K562 (cell line): Measurements from ENCODE around the gene KRTAP4-5. TPM values are rescaled to one million over a fixed set of nuclear protein-coding genes. Genes with fewer than 3 reads are reported as not detected.

Source experiments
- ATAC-seq: fragments of 200-7000 bp; cut with Tn5 transposase; 3 replicates; pipeline ENCODE4 v1.9.1; 2020; ENCODE audit warnings: moderate library complexity
- BruUV-seq: library from RNA; stranded (reverse); fragments of 400-500 nt; replicated peaks from 2 replicates; lab custom pipeline; 2021; lab: Mats Ljungman, UMichigan
- CTCF ChIA-PET: fragments of 300-600 bp; formaldehyde crosslinking; extraction: SDS; loops from one replicate; lab custom pipeline; 2021; ENCODE audit warnings: low intra/inter-chr PET ratio; lab: Yijun Ruan, JAX
- POLR2A ChIA-PET: fragments of 300-600, 350-650 bp; sonication (Branson Sonifier 250); formaldehyde crosslinking; extraction: SDS; loops from one replicate; lab custom pipeline; 2021; ENCODE audit warnings: antibody characterized with exemption, inconsistent platforms; lab: Yijun Ruan, JAX
- DNase-seq, 4 experiments: peaks; one replicate each; pipeline versions ENCODE4 v3.0.0 to v3.0.0-alpha.2; 2011 to 2018; ENCODE audit warnings: low spot score in 3 of 4, mixed read lengths in 3 of 4; ENCODE audit errors: extremely low read depth in 1 of 4
- FAIRE-seq: peaks from 2 replicates; lab custom pipeline; 2011; peaks lifted over from hg19 to GRCh38; lab: Jason Lieb, UNC
- H2AFZ ChIP-seq: 2 replicates; pipeline ENCODE4 v1.6.0; 2011; ENCODE audit warnings: low read depth, low read length, control low read depth, inconsistent platforms
- H3K27ac ChIP-seq: fragments of 200-600 bp; 3 replicates; pipeline ENCODE4 v1.8.0; 2011; ENCODE audit warnings: low read depth, mild to moderate bottlenecking, control low read depth, inconsistent platforms, low read length, moderate library complexity, mixed read lengths; ENCODE audit errors: extremely low read depth
- H3K27me3 ChIP-seq, 2 experiments: fragments of 300-600 bp in 1 of 2; 2 replicates in 1 of 2; 3 replicates in 1 of 2; pipeline versions ENCODE4 v1.6.0 to v1.8.0; 2011; ENCODE audit warnings: inconsistent platforms in 2 of 2, low read length in 2 of 2, mild to moderate bottlenecking in 1 of 2, mixed read lengths in 1 of 2, moderate library complexity in 1 of 2; ENCODE audit not compliant: control insufficient read depth in 2 of 2, insufficient read depth in 2 of 2
- H3K36me3 ChIP-seq: fragments of 300-600 bp; 3 replicates; pipeline ENCODE4 v1.8.0; 2011; ENCODE audit warnings: mild to moderate bottlenecking, low read length, inconsistent platforms; ENCODE audit not compliant: control insufficient read depth, insufficient read depth
- H3K4me1 ChIP-seq, 2 experiments: fragments of 200-600 bp in 1 of 2; replicated peaks in 1 of 2; 2 replicates in 1 of 2; 3 replicates in 1 of 2; pipeline versions ENCODE4 v1.5.1 to v1.8.0; 2011; ENCODE audit warnings: inconsistent platforms in 2 of 2, low read length in 2 of 2, mild to moderate bottlenecking in 1 of 2, mixed read lengths in 1 of 2, moderate library complexity in 1 of 2; ENCODE audit not compliant: control insufficient read depth in 2 of 2, insufficient read depth in 2 of 2
- H3K4me2 ChIP-seq: 2 replicates; pipeline ENCODE4 v1.6.1; 2011; ENCODE audit warnings: low read length, control low read depth, inconsistent platforms, mixed read lengths; ENCODE audit not compliant: insufficient read depth
- H3K4me3 ChIP-seq: fragments of 200-600 bp; sonication (generic), shearing (Covaris generic); 2 replicates; pipeline ENCODE4 v1.5.1; 2016; ENCODE audit warnings: control low read depth, inconsistent platforms
- H3K79me2 ChIP-seq: fragments of 200-600 bp; 3 replicates; pipeline ENCODE4 v1.8.0; 2011; ENCODE audit warnings: low read length, inconsistent platforms; ENCODE audit not compliant: control insufficient read depth, insufficient read depth
- H3K9ac ChIP-seq, 2 experiments: 2 replicates each; pipeline versions ENCODE4 v1.6.0 to v1.6.1; 2011; ENCODE audit warnings: low read depth in 2 of 2, low read length in 2 of 2, control low read depth in 1 of 2, inconsistent platforms in 1 of 2, mild to moderate bottlenecking in 1 of 2, mixed read lengths in 1 of 2; ENCODE audit not compliant: insufficient read depth in 1 of 2
- H3K9me1 ChIP-seq: one replicate; pipeline ENCODE4 v1.6.0; 2011; ENCODE audit warnings: inconsistent platforms, mild to moderate bottlenecking, low read length, moderate library complexity; ENCODE audit not compliant: control insufficient read depth, insufficient read depth
- H3K9me3 ChIP-seq: replicated peaks from 2 replicates; pipeline ENCODE4 v1.5.1; 2011; ENCODE audit warnings: low read depth, low read length, inconsistent platforms; ENCODE audit not compliant: control insufficient read depth, insufficient read depth
- H4K20me1 ChIP-seq: replicated peaks from 2 replicates; pipeline ENCODE4 v1.6.1; 2011; ENCODE audit warnings: low read length, inconsistent platforms, mixed read lengths; ENCODE audit not compliant: control insufficient read depth, insufficient read depth
- BRD4 ChIP-seq: fragments of 200-600 bp; sonication (generic); IDR thresholded peaks from 2 replicates; pipeline ENCODE4 v1.6.1; 2017; ENCODE audit warnings: inconsistent platforms
- ETS2 ChIP-seq: IDR thresholded peaks from 2 replicates; pipeline ENCODE4 v1.6.1; 2016; ENCODE audit warnings: borderline replicate concordance, missing genetic modification characterization, mild to moderate bottlenecking, moderate library complexity, missing compliant biosample characterization; ENCODE audit not compliant: poor library complexity, severe bottlenecking
- GABPB2 ChIP-seq: fragments of 250-450 bp; sonication (Bioruptor Pico); conservative IDR thresholded peaks from 2 replicates; pipeline ENCODE4 v1.5.1; 2021; ENCODE audit warnings: mild to moderate bottlenecking
- KLF16 ChIP-seq: IDR thresholded peaks from 2 replicates; pipeline ENCODE4 v1.6.1; 2016; ENCODE audit warnings: antibody characterized with exemption
- MTF1 ChIP-seq: fragments of 250-450 bp; sonication (Bioruptor Pico); IDR thresholded peaks from 2 replicates; pipeline ENCODE4 v1.9.0; 2021; ENCODE audit warnings: moderate library complexity, mild to moderate bottlenecking, inconsistent platforms, borderline replicate concordance
- MYC ChIP-seq, 2 experiments: fragments of 250-450 bp in 1 of 2; sonication (Bioruptor Pico) in 1 of 2; IDR thresholded peaks; 2 replicates each; pipeline versions ENCODE4 v1.5.1 to v1.6.1; 2012 to 2021; ENCODE audit warnings: low read depth in 2 of 2, borderline replicate concordance in 1 of 2, improper control_type of control experiment in 1 of 2, low read length in 1 of 2, mild to moderate bottlenecking in 1 of 2, moderate library complexity in 1 of 2
- NCOA2 ChIP-seq, 2 experiments: fragments of 450-650 bp; IDR thresholded peaks; 2 replicates each; pipeline ENCODE4 v1.6.1; 2018; ENCODE audit warnings: mild to moderate bottlenecking in 2 of 2, moderate library complexity in 1 of 2; ENCODE audit not compliant: partially characterized antibody in 2 of 2
- NFATC3 ChIP-seq: fragments of 450-650 bp; IDR thresholded peaks from 2 replicates; pipeline ENCODE4 v1.6.1; 2017; ENCODE audit warnings: mild to moderate bottlenecking
- NFE2L1 ChIP-seq: fragments of 450-650 bp; IDR thresholded peaks from 2 replicates; pipeline ENCODE4 v1.6.1; 2016; ENCODE audit warnings: missing genetic modification characterization, low read depth, mild to moderate bottlenecking, missing compliant biosample characterization, moderate library complexity, borderline replicate concordance
- NRF1 ChIP-seq, 2 experiments: fragments of 450-650 bp; IDR thresholded peaks in 1 of 2; conservative IDR thresholded peaks in 1 of 2; 2 replicates each; pipeline ENCODE4 v1.6.1; 2014; ENCODE audit warnings: mild to moderate bottlenecking in 2 of 2
- PCBP2 ChIP-seq: fragments of 200-400 bp; formaldehyde crosslinking; IDR thresholded peaks from 2 replicates; pipeline ENCODE4 v1.6.1; 2018; ENCODE audit warnings: low read length, low read depth, mild to moderate bottlenecking, moderate library complexity; ENCODE audit not compliant: poor library complexity, severe bottlenecking
- TCF7 ChIP-seq: sonication (generic); IDR thresholded peaks from 2 replicates; pipeline ENCODE4 v1.6.1; 2016; ENCODE audit warnings: antibody characterized with exemption, borderline replicate concordance
- THRAP3 ChIP-seq: fragments of 450-650 bp; IDR thresholded peaks from 2 replicates; pipeline ENCODE4 v1.6.1; 2016; ENCODE audit warnings: mild to moderate bottlenecking, inconsistent platforms, borderline replicate concordance
- ZNF3 ChIP-seq: fragments of 250-450 bp; sonication (Bioruptor Pico); IDR thresholded peaks from 2 replicates; pipeline ENCODE4 v1.5.0; 2021; ENCODE audit warnings: mild to moderate bottlenecking, moderate library complexity
- ZNF408 ChIP-seq: fragments of 250-450 bp; sonication (Bioruptor Pico); IDR thresholded peaks from 2 replicates; pipeline ENCODE4 v1.4.0; 2020; ENCODE audit warnings: low read depth, mild to moderate bottlenecking, moderate library complexity
- ZNF695 ChIP-seq: fragments of 450-650 bp; formaldehyde crosslinking; IDR thresholded peaks from 2 replicates; pipeline ENCODE4 v1.4.0; 2020; ENCODE audit warnings: mild to moderate bottlenecking, moderate library complexity
- ZNF77 ChIP-seq: fragments of 250-450 bp; sonication (Bioruptor Pico); IDR thresholded peaks from 2 replicates; pipeline ENCODE4 v1.5.0; 2020
- WGBS: fragments of 100-300 bp; shearing (Covaris generic); methylation state at CpG from one replicate; pipeline ENCODE4 v1.1.6; 2016; ENCODE audit warnings: low coverage, mixed read lengths; ENCODE audit not compliant: insufficient coverage; ENCODE audit errors: missing lambda C conversion rate; 5-methylcytosine and 5-hydroxymethylcytosine counted together
- in situ Hi-C: fragments of 300-500 bp; cut with MboI; formaldehyde crosslinking; loops from 4 replicates; pipeline ENCODE4 v1.15.0; 2018; ENCODE audit warnings: inconsistent platforms, mixed read lengths
- intact Hi-C: fragments of 100-400 bp; cut with micrococcal nuclease; formaldehyde crosslinking; loops from 2 replicates; pipeline ENCODE4 v1.14.2; 2022
- polyA plus RNA-seq, 8 experiments: library from polyadenylated mRNA; depleted of rRNA in 4 of 8; stranded (reverse) in 5 of 8; unstranded in 3 of 8; fragments of >200 nt; fragmentation: Nextera tagmentation in 2 of 8; fragmentation: Illumina TruSeq in 1 of 8; extraction: Ambion mirVana in 2 of 8; extraction: Trizol in 1 of 8; gene quantifications; 2 replicates each; pipeline versions ENCODE4 v1.2.1 to v1.2.3, GENCODE V29; 2011 to 2014; ENCODE audit warnings: inconsistent platforms in 1 of 8, missing spikeins in 1 of 8
- total RNA-seq, 7 experiments: library from RNA; depleted of rRNA in 6 of 7; stranded (reverse); fragments of >200 nt in 6 of 7; fragmentation: Illumina TruSeq in 2 of 7; extraction: Trizol in 2 of 7; gene quantifications; 2 replicates each; pipeline versions ENCODE4 v1.2.1 to v1.2.3, GENCODE V29; 2011 to 2021; ENCODE audit warnings: low replicate concordance in 1 of 7
- TF ChIP-seq, protein P1 (sequence below), 2 experiments: fragments of 450-650 bp; conservative IDR thresholded peaks; 2 replicates each; pipeline ENCODE4 v1.6.1; 2017; ENCODE audit warnings: mild to moderate bottlenecking in 2 of 2, moderate library complexity in 2 of 2

KRTAP4-5 gene
- total and polyA plus RNA-seq, 9 of the 15 experiments (the other 6 are each of a cell fraction or from before 2014, with no cell fraction given) = not detected

GRCh38 chr17:41186872-41187271 is 37.2 kb upstream of the KRTAP4-5 start:
- Histone ChIP-seq H4K20me1 (no peaks in the 10 kb centered on the region), H3K4me2 (no peak overlapping the region), H3K79me2 (no peaks in the 10 kb centered on the region), H3K27me3 (peaks cover 0 to 11% of the 10 kb centered on the region in 2 experiments; a peak in 3 of 5 replicates), H3K4me3 (no peak overlapping the region), H3K9me3 (no peaks in the 10 kb centered on the region), H3K27ac (no peak overlapping the region), H3K9ac (no peak overlapping the region), H3K36me3 (no peaks in the 10 kb centered on the region), H2AFZ (no peak overlapping the region), H3K9me1 (no peaks in the 10 kb centered on the region), H3K4me1 (peaks cover 0 to 2% of the 10 kb centered on the region in 2 experiments; a peak in 2 of 5 replicates)
- ChIA-PET POLR2A (no interaction called here), CTCF (no interaction called here)
- ATAC-seq (no peak), FAIRE-seq (no peak), DNase-seq (no peak)
- intact Hi-C loops = no loop called here
- WGBS = 0% methylated on average over 2 of the region's 2 CpGs
- TF ChIP-seq NRF1 (conservative IDR thresholded peaks at IDR 0.05 in 1 of 2, IDR thresholded peaks at IDR 0.05 in 1 of 2) (no peak), PCBP2 (no peak), NFE2L1 (tag) (no peak), ZNF408 (CRISPR knock-in tag) (no peak), ZNF77 (CRISPR knock-in tag) (no peak), THRAP3 (no peak), ETS2 (tag) (no peak), MTF1 (CRISPR knock-in tag) (no peak), ZNF695 (CRISPR knock-in tag) (no peak), NFATC3 (no peak), TCF7 (no peak), BRD4 (no peak), GABPB2 (CRISPR knock-in tag) (no peak), ZNF3 (CRISPR knock-in tag) (no peak), MYC (IDR thresholded peaks at IDR 0.05; ENCODE audit: low read depth, low read length) (no peak), MYC (CRISPR knock-in tag; IDR thresholded peaks at IDR 0.05; ENCODE audit: borderline replicate concordance, low read depth) (no peak), KLF16 (no peak), NCOA2 (IDR thresholded peaks at IDR 0.05; ENCODE audit: partially characterized antibody in 2 of 2) (no peak)
- TF ChIP-seq, protein P1, sequence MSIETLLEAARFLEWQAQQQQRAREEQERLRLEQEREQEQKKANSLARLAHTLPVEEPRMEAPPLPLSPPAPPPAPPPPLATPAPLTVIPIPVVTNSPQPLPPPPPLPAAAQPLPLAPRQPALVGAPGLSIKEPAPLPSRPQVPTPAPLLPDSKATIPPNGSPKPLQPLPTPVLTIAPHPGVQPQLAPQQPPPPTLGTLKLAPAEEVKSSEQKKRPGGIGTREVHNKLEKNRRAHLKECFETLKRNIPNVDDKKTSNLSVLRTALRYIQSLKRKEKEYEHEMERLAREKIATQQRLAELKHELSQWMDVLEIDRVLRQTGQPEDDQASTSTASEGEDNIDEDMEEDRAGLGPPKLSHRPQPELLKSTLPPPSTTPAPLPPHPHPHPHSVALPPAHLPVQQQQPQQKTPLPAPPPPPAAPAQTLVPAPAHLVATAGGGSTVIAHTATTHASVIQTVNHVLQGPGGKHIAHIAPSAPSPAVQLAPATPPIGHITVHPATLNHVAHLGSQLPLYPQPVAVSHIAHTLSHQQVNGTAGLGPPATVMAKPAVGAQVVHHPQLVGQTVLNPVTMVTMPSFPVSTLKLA (conservative IDR thresholded peaks at IDR 0.05) = no peak
- in situ Hi-C loops = no loop called here
- no TSS peak for BruUV-seq
